HG03097 (cell line): ENCODE data around the gene TUBGCP6.
"Not testable (repeated sequence)": the region's sequence is repeated elsewhere in the genome, so short reads cannot be mapped to it uniquely, and the experiment has no call there.

Experiments used
- ATAC-seq: cut with Tn5 transposase; IDR thresholded peaks from one replicate; pipeline ENCODE4 v1.9.1; 2021; ENCODE audit not compliant: unreplicated experiment, low FRiP score

Gene TUBGCP6

GRCh38 chr22:50280708-50281383 lies 36.0 kb upstream of the TUBGCP6 start:
- ATAC-seq = no peak

- ATAC-seq = no peak
Measured at GRCh38 chr22:50280022-50280707, 35.3 kb upstream of the TUBGCP6 start.

DNA sequence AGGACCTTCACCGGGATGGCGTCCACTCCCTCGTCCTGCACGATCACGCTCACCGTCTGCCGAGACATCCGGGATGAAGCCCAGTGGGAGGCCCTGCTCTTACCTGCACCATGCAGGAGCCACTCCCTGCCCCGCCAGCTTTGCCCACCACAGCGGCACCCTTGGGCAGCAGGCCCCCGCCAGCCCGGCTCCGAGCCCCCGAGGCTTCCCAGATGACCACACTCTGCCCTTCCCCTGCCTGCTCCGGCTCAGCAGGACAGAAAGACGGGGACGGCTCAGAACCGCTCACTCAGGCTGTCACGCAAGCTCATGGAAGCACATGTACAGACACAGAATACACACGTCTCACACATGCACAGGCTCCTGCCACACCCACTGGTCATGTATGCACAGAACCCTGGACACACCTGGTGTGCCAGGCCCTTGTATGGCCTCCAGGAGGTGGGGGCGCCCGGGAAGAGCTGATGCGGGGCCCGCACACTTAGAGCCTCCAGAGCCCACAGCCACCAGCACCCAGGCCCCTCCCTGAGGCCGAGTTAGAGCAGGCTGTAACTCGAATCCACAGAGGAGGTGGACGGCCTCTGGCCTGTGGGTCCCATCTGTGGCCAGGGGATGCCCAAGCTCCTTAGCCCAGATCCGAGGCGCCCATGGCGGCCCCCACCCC lies 34.3 kb upstream of the TUBGCP6 start:
- no peak for ATAC-seq

GRCh38 chr22:50278461-50278860 lies 33.6 kb upstream of the TUBGCP6 start:
- no peak for ATAC-seq

DNA sequence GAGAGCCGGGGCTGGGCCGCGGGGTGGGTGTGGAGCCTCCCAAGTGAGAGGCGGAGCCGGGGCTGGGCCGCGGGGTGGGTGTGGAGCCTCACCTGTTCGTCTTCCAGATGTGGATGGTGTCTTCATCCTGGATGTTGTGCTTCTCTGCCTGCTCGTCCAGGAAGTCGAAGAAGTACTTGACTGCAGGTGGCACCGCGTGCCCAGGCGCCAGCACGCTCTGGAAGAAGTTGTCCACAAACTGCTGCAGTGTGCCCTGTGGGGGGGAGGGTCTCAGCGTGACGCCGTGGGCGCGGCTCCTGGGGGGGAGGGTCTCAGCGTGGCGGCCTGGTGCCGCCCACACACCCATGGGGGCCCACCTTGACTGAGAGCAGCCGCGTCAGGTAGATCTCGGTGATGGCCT lies 32.9 kb upstream of the TUBGCP6 start:
- ATAC-seq = no peak

- ATAC-seq = no peak
Measured at GRCh38 chr22:50276143-50276542, 31.3 kb upstream of the TUBGCP6 start.

DNA sequence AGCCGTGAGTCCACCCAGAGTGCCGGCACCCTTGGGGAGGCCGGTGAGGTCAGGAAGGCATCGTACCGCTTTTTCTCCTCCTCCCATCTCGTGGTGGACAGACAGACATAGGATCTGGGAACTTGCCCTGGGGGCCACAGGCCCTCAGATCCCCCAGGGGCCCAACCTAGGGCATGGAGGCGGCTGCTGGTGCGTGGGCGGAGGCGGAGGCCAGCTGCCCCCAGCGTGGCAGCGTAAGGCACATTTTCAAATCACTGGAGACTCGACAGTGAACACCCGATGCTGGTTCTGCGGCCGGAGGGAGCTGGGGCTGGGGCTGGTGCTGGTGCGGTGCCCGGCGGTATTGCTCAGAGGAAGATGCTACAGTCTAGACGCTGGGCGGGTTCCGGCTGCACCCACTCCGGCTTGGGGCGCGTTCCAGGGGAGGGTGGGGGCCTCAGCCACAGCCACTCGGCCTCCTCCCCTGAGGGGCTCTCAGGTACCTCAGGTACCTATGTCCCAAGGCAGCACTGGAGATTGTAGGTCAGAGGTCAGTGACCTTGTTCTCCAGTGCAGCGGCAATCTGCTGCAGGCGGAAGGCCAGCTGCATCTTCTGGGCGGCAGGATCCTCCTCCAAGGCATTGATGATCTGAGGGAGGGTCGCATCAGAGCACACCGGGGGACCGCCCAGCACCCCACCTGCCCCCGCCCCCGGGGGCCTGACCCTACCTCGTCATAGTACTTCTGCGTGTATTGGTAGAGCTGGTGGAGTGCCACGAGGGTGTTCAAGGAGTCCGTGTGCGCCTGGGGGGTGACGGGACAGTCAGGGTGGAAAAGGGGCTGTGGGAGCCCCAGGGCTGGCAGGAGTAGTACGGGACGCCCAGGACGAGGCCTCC lies 30.6 kb upstream of the TUBGCP6 start:
- ATAC-seq = no peak

DNA sequence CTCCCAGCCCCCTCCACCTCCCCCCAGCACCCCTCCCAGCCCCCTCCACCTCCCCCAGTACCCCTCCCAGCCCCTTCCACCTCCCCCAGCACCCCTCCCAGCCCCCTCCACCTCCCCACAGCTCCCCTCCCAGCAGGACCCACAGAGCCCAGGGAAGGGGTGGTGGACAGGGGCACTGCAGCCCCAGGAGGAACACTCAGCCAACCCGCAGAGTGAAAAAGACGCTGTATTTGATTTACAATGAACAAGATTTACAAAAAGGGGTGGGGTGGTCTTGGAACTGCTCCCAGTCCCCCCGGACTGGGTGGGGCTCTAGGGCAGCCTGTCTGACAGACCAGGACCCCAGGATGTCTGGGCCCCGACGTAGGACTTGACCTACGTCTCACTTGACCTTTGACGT lies 29.9 kb upstream of the TUBGCP6 start:
- no peak for ATAC-seq

- no peak for ATAC-seq
Measured at GRCh38 chr22:50274311-50274710, 29.5 kb upstream of the TUBGCP6 start.

- ATAC-seq = not testable (repeated sequence)
Measured at GRCh38 chr22:50273781-50274180, 29.0 kb upstream of the TUBGCP6 start.

DNA sequence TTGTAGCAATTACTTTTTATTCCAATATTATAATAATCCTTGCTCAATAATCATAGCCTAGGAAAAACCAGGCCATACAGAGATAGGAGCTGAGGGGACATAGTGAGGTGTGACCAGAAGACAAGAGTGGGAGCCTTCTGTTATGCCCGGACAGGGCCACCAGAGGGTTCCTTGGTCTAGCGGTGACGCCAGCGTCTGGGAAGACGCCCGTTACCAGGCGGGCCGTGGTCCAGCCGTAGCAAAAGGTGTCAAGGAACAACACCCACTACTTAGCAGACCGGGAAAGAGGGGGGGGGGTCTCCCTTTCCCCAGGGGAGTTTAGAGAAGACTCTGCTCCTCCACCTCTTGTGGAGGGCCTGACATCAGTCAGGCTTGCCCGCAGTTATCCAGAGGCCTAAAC lies 28.5 kb upstream of the TUBGCP6 start:
- not testable (repeated sequence) for ATAC-seq

DNA sequence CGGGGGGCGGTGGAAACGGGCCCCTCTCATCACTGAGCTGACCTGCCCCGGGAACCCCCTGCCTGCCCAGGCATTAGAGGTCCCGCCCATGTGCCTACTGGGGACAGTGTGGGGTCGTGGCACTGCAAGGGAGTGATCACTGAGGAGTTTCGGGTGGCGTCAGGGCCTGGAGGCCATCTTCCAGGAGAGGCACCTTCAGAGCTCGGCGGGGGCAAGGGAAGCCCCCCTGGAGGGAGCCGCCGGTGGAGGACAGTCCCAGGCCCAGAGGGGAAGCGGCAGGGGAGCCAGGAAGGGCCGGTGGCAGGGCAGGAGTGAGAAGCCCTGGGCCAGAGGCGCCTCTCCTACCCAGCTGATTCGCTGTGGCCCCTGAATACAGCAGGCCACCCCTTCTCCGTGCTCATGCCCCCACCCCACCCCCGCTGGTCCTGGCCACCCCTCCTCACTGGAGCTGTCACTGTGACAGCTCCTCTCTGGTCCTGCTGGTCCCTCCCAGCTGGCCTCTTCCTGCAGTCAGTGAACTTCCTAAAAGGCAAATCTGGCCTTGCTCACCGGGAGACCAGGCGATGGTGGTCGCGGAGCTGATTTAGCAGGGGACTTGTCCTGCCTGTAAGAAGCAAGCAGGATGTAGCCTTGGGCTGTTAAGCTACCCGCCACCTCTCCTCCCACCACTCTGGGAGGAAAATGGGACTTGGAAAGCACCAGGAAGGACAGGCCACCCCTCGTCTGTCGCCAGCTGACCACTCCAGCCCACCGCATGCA lies 27.4 kb upstream of the TUBGCP6 start:
- no peak for ATAC-seq

- ATAC-seq = no peak
Measured at GRCh38 chr22:50271519-50271970, 26.7 kb upstream of the TUBGCP6 start.

DNA sequence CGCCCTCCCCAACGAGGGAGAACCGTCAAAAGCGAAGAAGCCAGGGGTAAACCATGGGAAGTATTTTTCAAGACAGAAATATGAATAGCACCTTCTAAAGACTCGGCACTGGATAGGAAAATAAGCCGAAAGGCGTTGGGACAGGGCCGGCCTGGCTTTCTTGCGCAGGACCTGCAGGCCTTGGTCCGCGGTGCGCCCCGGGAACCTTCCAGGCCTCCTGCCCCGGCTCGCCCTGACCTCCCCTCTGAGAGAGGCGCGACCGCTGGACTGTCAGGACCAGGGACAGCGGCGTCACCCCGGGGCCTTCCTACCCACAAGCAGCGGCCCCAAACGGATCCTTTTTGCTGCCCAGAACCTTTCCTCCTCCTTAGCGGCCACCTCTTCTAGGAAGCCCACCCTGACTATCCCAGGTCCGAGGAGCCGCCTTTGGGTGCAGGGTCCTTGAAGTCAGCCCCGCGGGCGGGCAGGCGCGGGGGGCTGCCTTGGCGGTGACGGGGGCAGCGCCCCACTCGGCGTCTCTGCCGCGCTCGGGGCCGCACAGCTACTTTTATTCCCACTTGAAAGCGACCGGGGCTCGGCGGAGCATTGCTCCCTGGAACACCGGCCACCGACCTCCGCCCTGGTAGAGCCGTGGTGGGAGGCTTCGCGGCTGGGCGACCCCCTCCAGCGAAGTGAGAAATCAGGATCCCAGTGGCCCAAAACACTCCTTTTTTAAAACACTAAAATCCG lies 26.0 kb upstream of the TUBGCP6 start:
- ATAC-seq = no peak

DNA sequence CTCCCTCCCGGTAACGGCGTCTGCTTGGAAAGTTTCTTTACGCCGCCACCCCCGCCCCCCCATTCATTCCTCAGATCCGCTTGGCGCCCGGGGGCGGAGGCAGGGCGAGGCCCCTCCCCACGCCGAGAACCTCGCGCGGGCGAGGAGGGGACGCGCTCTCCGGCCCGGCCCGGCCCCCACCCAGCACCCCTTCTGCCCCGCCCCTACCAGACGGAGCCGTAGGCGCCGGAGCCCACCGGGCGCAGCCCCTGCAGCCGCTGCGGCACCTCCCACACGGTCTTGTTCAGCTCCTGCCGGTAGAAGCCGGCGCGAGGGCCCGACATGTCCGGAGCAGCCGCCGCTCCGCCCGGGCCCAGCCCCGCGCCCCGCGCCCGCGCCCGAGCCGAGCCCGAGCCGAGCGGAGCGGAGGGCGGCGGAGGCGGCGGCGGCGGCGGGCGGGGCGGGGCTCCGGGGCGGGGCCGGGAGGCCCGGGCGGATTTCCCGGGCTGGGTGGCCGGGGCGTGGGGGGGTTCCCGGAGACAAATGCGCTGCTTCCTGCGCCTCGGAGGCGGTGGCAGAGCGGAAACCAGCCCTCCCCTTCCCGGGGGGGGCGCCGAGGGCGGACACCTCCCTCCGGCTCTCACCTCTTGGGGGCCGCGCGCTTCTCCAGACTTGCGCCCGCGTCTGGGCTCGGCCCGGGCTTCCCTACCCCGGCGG lies 25.3 kb upstream of the TUBGCP6 start, which contains the start of gene MAPK11:
TSS of gene MAPK11 (minus strand) at position 411 of the 696 bp plus-strand sequence. CDS start at position 323, 88 bp downstream.
- no peak for ATAC-seq

GRCh38 chr22:50269573-50269969 lies 24.7 kb upstream of the TUBGCP6 start:
- ATAC-seq = no peak

- no peak for ATAC-seq
Measured at GRCh38 chr22:50268655-50269113, 23.9 kb upstream of the TUBGCP6 start.

DNA sequence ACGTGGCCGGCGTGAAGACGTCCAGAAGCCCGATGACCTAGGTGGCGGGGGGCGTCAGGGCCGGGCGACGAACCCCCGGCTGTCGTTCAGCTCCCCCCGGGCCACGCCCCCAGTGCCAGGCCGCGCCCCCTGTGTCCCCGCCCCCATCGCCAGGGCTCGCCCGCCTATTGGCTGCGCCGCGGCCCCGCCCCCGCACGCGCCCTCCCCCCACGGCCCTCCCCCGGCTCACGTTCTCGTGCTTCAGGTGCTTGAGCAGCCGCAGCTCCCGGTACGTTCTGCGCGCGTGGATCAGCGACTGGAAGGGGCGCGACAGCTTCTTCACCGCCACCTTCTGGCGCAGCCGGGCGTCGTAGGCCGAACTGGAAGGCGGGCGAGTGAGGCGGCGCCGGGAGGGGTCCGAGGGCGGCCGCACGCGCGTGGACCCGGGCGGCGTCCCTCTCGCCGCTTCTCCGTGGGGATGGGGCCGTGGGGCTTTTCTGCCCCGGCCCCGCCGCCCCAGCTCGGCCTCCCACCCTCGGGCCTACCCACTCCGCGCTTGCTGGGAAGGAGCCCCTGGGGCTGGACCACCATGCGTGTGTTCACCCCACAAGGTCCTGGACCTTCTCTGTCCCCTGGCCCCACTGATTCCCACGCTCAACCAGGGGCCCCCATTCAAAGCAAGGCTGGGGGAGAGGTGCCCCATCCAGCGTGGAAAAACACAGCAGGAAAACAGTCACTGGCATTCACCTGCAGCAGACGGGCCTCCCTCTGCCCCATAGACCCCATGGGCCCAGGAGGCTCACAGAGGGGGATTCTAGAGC lies 23.0 kb upstream of the TUBGCP6 start:
- no peak for ATAC-seq
